Urinary bladder (tissue), 4 donors: Measurements from ENCODE around the gene PTPRN2. TPM values are rescaled to one million over a fixed set of nuclear protein-coding genes. Genes with fewer than 3 reads are reported as not detected.
"Not testable (repeated sequence)": the region's sequence is repeated elsewhere in the genome, so short reads cannot be mapped to it uniquely, and the experiment has no call there.

Experiments used
- DNase-seq: peaks from one replicate; pipeline ENCODE4 v3.0.0-alpha.2; 2015; ENCODE audit errors: extremely low spot score
- H3K27ac ChIP-seq: one replicate; pipeline ENCODE4 v1.5.1; 2013; ENCODE audit warnings: low read depth, mild to moderate bottlenecking, moderate library complexity
- H3K36me3 ChIP-seq: one replicate; pipeline ENCODE4 v1.6.1; 2013; ENCODE audit warnings: mild to moderate bottlenecking, moderate library complexity; ENCODE audit not compliant: insufficient read depth
- H3K4me1 ChIP-seq: one replicate; pipeline ENCODE4 v1.6.1; 2013; ENCODE audit warnings: mild to moderate bottlenecking, moderate library complexity; ENCODE audit not compliant: insufficient read depth
- H3K4me3 ChIP-seq: one replicate; pipeline ENCODE4 v1.5.1; 2013; ENCODE audit warnings: low read depth, low read length
- WGBS: extraction: QIAGEN DNeasy Blood & Tissue Kit; methylation state at CpG from one replicate; pipeline ENCODE4 v1.1.7; 2013; 5-methylcytosine and 5-hydroxymethylcytosine counted together
- polyA plus RNA-seq: library from polyadenylated mRNA; stranded (reverse); fragments of 200-250 nt; gene quantifications from one replicate; pipeline ENCODE4 v1.2.3, GENCODE V29; 2013
- total RNA-seq: library from RNA; depleted of rRNA; stranded (reverse); fragments of >200 nt; gene quantifications from one replicate; pipeline ENCODE4 v1.2.3, GENCODE V29; 2014
- donor health status: healthy with polysubstance abuse.
- donor health status: healthy.

PTPRN2 gene
- total and polyA plus RNA-seq, 2 donors, result 2.8 to 4.4 TPM

DNA sequence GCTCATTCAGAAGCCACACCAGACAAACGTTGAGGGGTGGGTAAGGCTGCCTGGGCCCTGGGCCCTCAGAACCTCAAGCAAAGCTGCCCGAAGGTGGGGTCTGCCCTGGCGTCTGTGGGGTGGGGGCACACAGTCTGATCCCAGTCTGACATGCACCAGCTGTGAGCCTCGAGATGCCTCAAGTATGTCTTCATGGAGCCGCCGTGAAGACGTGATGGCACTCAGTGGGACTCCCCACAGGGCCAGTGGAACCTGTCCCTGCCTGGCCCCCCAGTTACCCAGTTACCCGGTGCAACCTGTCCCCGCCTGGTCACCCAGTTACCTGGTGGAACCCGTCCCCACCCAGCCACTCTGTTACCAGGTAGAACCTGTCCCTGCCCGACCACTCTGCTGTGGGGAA, 351.2 kb downstream of the PTPRN2 start:
- DNase-seq, result no peak
- H3K4me1 ChIP-seq, result no peaks in the 10 kb centered on the region
- 78% methylated on average over 11 of the region's 11 CpGs for WGBS
- H3K36me3 ChIP-seq, result no peaks in the 10 kb centered on the region
- H3K27ac ChIP-seq, result no peak overlapping the region
- H3K4me3 ChIP-seq, result no peak overlapping the region

DNA sequence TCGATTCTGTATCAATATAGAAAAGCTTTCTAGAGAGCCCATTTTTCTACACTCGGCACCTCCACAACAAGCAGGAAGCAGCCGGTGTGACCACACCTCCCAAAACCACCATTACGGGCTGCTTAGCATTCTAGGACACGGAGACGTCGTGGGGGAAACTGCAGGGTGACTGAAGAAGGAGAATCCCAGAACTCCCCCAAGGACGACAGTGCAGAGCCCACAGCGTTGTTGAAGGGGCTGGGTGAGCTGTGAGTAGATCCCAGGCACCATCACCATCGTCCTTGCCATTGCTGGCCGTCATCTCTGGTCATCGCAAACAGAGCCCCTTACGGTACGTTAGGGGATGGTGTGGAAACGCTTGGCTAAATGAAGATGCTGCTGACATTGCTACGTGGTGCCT, 351.8 kb downstream of the PTPRN2 start:
- 87% methylated on average over 16 of the region's 16 CpGs for WGBS
- Histone ChIP-seq H3K4me1 (no peaks in the 10 kb centered on the region), H3K36me3 (no peaks in the 10 kb centered on the region), H3K27ac (no peak overlapping the region), H3K4me3 (no peak overlapping the region)
- no peak for DNase-seq

GRCh38 chr7:158229945-158230344, 357.7 kb downstream of the PTPRN2 start:
- WGBS, result 96% methylated on average over 1 of the region's 1 CpG
- Histone ChIP-seq H3K4me1 (no peaks in the 10 kb centered on the region), H3K4me3 (no peak overlapping the region), H3K27ac (no peak overlapping the region), H3K36me3 (no peaks in the 10 kb centered on the region)
- no peak for DNase-seq

- no peak overlapping the region for H3K4me3 ChIP-seq
- no peak overlapping the region for H3K27ac ChIP-seq
- WGBS, result 46% methylated on average over 2 of the region's 2 CpGs
- no peaks in the 10 kb centered on the region for H3K36me3 ChIP-seq
- DNase-seq, result no peak
- no peaks in the 10 kb centered on the region for H3K4me1 ChIP-seq
Observed at GRCh38 chr7:158228986-158229385, 358.6 kb downstream of the PTPRN2 start.

- Histone ChIP-seq H3K4me1 (no peaks in the 10 kb centered on the region), H3K4me3 (no peak overlapping the region), H3K36me3 (no peaks in the 10 kb centered on the region), H3K27ac (no peak overlapping the region)
- 84% methylated on average over 1 of the region's 1 CpG for WGBS
- no peak for DNase-seq
Observed at GRCh38 chr7:158228131-158228530, 359.5 kb downstream of the PTPRN2 start.

DNA sequence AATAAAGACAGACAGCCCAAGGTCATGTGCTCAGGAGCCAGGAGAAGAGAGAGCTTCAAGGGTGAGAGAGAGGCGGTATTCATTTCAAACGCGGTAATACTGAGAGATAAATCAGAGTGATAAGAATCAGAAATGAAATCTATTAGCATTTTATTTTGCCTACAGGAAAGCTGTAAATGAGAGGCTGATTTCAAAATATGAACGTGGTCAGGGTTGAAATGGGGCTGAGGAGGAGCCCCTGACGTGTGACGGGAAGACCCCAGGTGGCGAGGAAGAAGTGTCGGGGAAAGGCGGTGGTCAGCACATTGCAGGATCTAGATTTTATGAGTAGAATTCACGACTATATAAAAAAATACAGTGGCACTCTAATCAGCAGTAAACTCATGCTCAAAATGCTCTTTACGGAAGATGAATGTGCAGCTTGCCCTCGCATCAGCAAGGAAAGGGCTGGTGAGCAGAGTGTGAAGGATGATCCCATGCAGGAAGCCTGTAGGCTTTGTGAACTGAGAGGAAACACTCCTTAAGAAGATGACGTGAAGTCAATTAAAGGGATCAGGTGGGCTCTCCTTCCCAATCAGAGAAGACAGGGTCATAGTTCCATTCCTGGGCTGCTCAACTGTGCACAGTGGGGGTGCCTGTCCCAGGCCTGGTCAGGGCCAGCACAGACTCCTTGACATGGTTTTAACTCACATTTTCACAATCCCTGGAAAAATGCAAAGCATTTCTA, 360.2 kb downstream of the PTPRN2 start:
- Histone ChIP-seq H3K36me3 (no peaks in the 10 kb centered on the region), H3K4me1 (no peaks in the 10 kb centered on the region), H3K27ac (no peak overlapping the region), H3K4me3 (no peak overlapping the region)
- WGBS, result 78% methylated on average over 13 of the region's 13 CpGs
- no peak for DNase-seq

GRCh38 chr7:158216198-158216597, 371.4 kb downstream of the PTPRN2 start:
- Histone ChIP-seq H3K27ac (no peak overlapping the region), H3K4me3 (no peak overlapping the region), H3K36me3 (no peaks in the 10 kb centered on the region), H3K4me1 (no peaks in the 10 kb centered on the region)
- DNase-seq, result no peak

- DNase-seq, result no peak
- Histone ChIP-seq H3K36me3 (no peaks in the 10 kb centered on the region), H3K4me1 (no peaks in the 10 kb centered on the region), H3K27ac (no peak overlapping the region), H3K4me3 (no peak overlapping the region)
- 64% methylated on average over 1 of the region's 1 CpG for WGBS
Observed at GRCh38 chr7:158209435-158209834, 378.2 kb downstream of the PTPRN2 start.

DNA sequence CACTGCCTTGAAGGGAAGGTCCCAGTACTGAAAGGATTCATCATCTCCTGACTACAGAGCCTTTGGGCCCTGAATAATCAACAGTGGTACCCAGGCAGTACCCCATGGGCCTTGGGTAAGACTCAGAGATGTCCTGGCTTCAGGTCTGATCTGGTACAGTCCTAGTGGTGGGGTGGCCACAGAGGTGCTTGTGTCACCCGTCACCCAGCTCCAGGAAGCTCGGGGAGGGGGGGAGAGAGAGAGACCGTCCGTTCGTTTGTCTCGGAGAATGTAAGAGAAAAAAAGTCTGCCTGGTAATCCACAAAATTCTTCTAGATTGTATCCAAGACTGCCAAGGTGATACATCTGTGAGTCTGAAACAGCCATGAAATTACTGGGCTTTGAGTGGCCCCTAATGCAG, 381.3 kb downstream of the PTPRN2 start:
- no peak for DNase-seq
- no peaks in the 10 kb centered on the region for H3K36me3 ChIP-seq
- no peak overlapping the region for H3K27ac ChIP-seq
- 85% methylated on average over 6 of the region's 6 CpGs for WGBS
- H3K4me1 ChIP-seq, result no peaks in the 10 kb centered on the region
- H3K4me3 ChIP-seq, result no peak overlapping the region

DNA sequence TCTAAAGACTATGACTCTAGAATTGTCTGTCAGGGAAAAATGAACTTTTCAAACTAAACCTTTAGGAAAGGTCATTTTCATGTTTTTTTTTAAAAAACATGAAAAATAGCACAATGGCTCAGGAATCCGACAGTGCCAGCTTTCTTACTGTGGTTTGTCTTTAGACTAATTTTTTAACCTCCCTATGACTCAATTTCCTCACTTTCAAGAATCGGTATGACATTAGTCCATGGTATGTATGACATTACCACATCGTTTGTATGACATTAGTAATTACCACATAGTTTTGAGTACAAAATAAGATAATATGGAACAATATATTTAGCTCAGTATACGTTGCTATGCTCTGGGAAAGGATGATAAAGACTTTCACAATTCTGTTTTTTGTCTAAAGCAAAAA, 383.2 kb downstream of the PTPRN2 start:
- no peak for DNase-seq
- no peaks in the 10 kb centered on the region for H3K4me1 ChIP-seq
- no peak overlapping the region for H3K4me3 ChIP-seq
- H3K36me3 ChIP-seq, result no peaks in the 10 kb centered on the region
- H3K27ac ChIP-seq, result no peak overlapping the region
- WGBS, result 73% methylated on average over 4 of the region's 4 CpGs

DNA sequence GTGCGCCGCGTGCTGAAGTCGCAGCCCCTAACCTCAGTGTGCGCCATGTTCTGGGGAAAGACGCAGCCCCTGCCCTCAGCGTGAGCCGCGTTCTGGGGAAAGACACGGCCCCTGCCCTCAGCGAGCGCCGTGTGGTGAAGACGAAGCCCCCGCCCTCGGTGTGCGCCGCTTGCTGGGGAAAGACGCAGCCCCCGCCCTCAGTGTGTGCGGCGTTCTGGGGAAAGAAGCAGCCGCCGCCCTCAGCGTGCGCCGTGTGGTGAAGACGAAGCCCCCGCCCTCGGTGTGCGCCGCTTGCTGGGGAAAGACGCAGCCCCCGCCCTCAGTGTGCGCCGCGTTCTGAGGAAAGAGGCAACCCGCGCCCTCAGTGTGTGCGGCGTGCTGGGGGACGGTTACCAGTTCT, 383.7 kb downstream of the PTPRN2 start:
- H3K4me3 ChIP-seq, DNase-seq, H3K27ac ChIP-seq, H3K36me3 ChIP-seq, H3K4me1 ChIP-seq: not testable (repeated sequence)
- WGBS, result 17% methylated on average over 42 of the region's 42 CpGs

DNA sequence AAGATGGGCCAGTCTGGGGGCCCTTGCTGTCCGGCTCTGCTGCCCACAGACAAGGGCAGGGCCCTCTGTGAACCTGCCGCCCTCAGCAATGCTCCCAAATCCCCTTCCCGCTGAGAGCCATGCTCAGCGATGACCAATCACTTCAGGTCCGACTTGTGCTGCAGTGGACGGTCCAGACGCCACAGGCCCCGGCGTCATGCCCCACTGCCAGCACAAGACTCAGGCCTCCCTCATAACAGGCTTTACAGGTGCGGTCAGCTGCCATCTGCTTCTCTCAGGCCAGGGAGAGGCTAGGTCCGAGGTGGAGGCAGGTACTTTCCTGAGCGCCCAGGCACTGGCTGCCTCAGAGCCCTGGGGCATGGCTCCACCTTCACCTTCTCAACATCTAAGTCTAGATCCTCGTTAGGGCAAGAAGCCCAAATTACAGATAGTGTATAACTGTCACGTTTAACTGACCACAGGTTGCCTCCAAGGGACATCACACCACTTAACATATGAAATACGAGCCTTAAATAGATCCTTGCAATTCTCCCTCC, 393.2 kb downstream of the PTPRN2 start:
- H3K4me1 ChIP-seq, result no peaks in the 10 kb centered on the region
- no peak overlapping the region for H3K4me3 ChIP-seq
- no peaks in the 10 kb centered on the region for H3K36me3 ChIP-seq
- WGBS, result 84% methylated on average over 15 of the region's 15 CpGs
- no peak overlapping the region for H3K27ac ChIP-seq
- DNase-seq, result no peak

GRCh38 chr7:158193446-158193845, 394.2 kb downstream of the PTPRN2 start:
- Histone ChIP-seq H3K27ac (no peak overlapping the region), H3K4me1 (no peaks in the 10 kb centered on the region), H3K4me3 (no peak overlapping the region), H3K36me3 (no peaks in the 10 kb centered on the region)
- DNase-seq, result no peak
- 92% methylated on average over 14 of the region's 14 CpGs for WGBS

GRCh38 chr7:158192956-158193355, 394.7 kb downstream of the PTPRN2 start:
- no peak for DNase-seq
- Histone ChIP-seq H3K36me3 (no peaks in the 10 kb centered on the region), H3K27ac (no peak overlapping the region), H3K4me1 (no peaks in the 10 kb centered on the region), H3K4me3 (no peak overlapping the region)
- 90% methylated on average over 18 of the region's 18 CpGs for WGBS
